ENCODE measurements around the gene NRXN3. TPM values are rescaled to one million over a fixed set of nuclear protein-coding genes. Genes with fewer than 3 reads are reported as not detected.
A peak's percentile ranks its signal among the peaks of the same experiment; 100 is the strongest.

NRXN3 gene
- total and polyA plus RNA-seq, 2 of the 13 experiments (the other 11 are each of a cell fraction or from before 2014, with no cell fraction given): 0.03 TPM; not detected in 1

DNA sequence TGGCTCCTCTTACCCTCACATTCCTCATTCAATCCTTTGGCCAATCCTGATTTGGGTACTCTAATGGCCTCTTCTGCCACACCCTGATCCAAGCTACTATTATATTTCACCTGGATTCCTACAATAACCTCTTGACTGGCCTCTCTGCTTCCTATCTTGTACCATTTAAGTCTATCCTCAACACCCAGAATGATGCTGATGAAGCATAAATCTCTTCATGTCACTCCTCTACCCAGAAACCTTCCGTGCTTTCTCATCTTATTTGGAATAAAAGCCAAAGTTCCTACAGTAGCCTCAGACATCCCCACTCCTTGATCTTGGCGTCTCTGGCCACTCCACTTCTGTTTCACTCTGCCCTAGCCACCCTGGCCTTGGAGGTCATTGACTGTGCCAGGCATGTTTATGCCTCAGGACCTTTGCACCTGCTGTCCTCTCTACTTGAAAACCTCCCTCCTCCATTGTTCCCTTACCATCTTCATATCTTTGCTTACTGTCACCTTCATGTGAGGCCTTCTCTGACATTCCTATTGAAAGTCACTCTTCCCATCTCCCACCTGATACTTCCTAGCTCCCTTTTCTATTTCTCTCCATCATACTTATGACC, 46.4 kb upstream of the NRXN3 start:
- CTCF ChIA-PET (ENCODE audit: low intra/inter-chr PET ratio, low total read pairs): no interaction called here
- in situ Hi-C loops (cut with HindIII; ENCODE audit: extremely low pct_ligation_motif_present, low pct_unique_long_range_greater_than_20kb): no loop called here

More for the DNA sequence above, 46.4 kb upstream of the NRXN3 start:
- Histone ChIP-seq H4K20me1 (ENCODE audit: insufficient read depth, low read length) (no peaks in the 10 kb centered on the region), H3K9me3 (ENCODE audit: low read length) (no peaks in the 10 kb centered on the region), H3K4me3 (replicated peaks in 1 of 3; ENCODE audit: insufficient read depth in 1 of 3, low read depth in 2 of 3, low read length in 3 of 3) (no peak overlapping the region), H3K79me2 (ENCODE audit: insufficient read depth, low read length) (no peaks in the 10 kb centered on the region), H3K9ac (ENCODE audit: insufficient read depth, low read depth, low read length) (no peak overlapping the region), H3K27me3 (ENCODE audit: control insufficient read depth in 1 of 2, insufficient read depth in 2 of 2, low read length in 2 of 2) (peaks cover 0 to 3% of the 10 kb centered on the region in 2 experiments; a peak in 1 of 5 replicates), H3K4me2 (ENCODE audit: low read depth, low read length) (no peak overlapping the region), H3K27ac (ENCODE audit: extremely low read length, insufficient read depth, low read length) (no peak overlapping the region), H2AFZ (ENCODE audit: low read length) (no peak overlapping the region), H3K4me1 (ENCODE audit: insufficient read depth, low read length) (no peaks in the 10 kb centered on the region), H3K36me3 (replicated peaks in 1 of 2; ENCODE audit: control insufficient read depth in 1 of 2, insufficient read depth in 2 of 2, low read length in 2 of 2) (no peaks in the 10 kb centered on the region)
- TF ChIP-seq, protein P1, sequence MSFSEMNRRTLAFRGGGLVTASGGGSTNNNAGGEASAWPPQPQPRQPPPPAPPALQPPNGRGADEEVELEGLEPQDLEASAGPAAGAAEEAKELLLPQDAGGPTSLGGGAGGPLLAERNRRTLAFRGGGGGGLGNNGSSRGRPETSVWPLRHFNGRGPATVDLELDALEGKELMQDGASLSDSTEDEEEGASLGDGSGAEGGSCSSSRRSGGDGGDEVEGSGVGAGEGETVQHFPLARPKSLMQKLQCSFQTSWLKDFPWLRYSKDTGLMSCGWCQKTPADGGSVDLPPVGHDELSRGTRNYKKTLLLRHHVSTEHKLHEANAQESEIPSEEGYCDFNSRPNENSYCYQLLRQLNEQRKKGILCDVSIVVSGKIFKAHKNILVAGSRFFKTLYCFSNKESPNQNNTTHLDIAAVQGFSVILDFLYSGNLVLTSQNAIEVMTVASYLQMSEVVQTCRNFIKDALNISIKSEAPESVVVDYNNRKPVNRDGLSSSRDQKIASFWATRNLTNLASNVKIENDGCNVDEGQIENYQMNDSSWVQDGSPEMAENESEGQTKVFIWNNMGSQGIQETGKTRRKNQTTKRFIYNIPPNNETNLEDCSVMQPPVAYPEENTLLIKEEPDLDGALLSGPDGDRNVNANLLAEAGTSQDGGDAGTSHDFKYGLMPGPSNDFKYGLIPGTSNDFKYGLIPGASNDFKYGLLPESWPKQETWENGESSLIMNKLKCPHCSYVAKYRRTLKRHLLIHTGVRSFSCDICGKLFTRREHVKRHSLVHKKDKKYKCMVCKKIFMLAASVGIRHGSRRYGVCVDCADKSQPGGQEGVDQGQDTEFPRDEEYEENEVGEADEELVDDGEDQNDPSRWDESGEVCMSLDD (CRISPR knock-in tag; IDR thresholded peaks at IDR 0.05; ENCODE audit: borderline replicate concordance): no peak
- 0 out of 2 replicates have a peak, but pooled peaks have one; percentile 12 for TF ChIP-seq MAFF (IDR thresholded peaks at IDR 0.05; ENCODE audit: low read depth, low read length)
- TF ChIP-seq ERF (CRISPR knock-in tag; IDR thresholded peaks at IDR 0.05): no peak
- TF ChIP-seq, protein P2, sequence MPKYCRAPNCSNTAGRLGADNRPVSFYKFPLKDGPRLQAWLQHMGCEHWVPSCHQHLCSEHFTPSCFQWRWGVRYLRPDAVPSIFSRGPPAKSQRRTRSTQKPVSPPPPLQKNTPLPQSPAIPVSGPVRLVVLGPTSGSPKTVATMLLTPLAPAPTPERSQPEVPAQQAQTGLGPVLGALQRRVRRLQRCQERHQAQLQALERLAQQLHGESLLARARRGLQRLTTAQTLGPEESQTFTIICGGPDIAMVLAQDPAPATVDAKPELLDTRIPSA (CRISPR knock-in tag; IDR thresholded peaks at IDR 0.05; ENCODE audit: borderline replicate concordance): no peak
- no peak for TF ChIP-seq LCORL (IDR thresholded peaks at IDR 0.05)
- TF ChIP-seq LCORL (CRISPR knock-in tag; IDR thresholded peaks at IDR 0.05): no peak
- TF ChIP-seq, protein P3, sequence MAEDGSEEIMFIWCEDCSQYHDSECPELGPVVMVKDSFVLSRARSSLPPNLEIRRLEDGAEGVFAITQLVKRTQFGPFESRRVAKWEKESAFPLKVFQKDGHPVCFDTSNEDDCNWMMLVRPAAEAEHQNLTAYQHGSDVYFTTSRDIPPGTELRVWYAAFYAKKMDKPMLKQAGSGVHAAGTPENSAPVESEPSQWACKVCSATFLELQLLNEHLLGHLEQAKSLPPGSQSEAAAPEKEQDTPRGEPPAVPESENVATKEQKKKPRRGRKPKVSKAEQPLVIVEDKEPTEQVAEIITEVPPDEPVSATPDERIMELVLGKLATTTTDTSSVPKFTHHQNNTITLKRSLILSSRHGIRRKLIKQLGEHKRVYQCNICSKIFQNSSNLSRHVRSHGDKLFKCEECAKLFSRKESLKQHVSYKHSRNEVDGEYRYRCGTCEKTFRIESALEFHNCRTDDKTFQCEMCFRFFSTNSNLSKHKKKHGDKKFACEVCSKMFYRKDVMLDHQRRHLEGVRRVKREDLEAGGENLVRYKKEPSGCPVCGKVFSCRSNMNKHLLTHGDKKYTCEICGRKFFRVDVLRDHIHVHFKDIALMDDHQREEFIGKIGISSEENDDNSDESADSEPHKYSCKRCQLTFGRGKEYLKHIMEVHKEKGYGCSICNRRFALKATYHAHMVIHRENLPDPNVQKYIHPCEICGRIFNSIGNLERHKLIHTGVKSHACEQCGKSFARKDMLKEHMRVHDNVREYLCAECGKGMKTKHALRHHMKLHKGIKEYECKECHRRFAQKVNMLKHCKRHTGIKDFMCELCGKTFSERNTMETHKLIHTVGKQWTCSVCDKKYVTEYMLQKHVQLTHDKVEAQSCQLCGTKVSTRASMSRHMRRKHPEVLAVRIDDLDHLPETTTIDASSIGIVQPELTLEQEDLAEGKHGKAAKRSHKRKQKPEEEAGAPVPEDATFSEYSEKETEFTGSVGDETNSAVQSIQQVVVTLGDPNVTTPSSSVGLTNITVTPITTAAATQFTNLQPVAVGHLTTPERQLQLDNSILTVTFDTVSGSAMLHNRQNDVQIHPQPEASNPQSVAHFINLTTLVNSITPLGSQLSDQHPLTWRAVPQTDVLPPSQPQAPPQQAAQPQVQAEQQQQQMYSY (CRISPR knock-in tag; IDR thresholded peaks at IDR 0.05): no peak
- TF ChIP-seq MAFK (conservative IDR thresholded peaks at IDR 0.05 in 1 of 2, IDR thresholded peaks at IDR 0.05 in 1 of 2; ENCODE audit: low read length in 2 of 2): peak; percentile 40 to 61
- no TSS peak for BruUV-seq (replicated peaks)
- POLR2A ChIA-PET: no interaction called here
- no peak for ATAC-seq
- no peak for FAIRE-seq
- WGBS (ENCODE audit: low lambda C conversion rate): 3% methylated on average over 2 of the region's 2 CpGs
- no peak for DNase-seq (ENCODE audit: low spot score)
- intact Hi-C loops (cut with micrococcal nuclease; ENCODE audit: unreplicated experiment): no loop called here

Data from HepG2 (cell line).